CD4-positive, alpha-beta T cell treated with Interferon alpha-2 for 1 hour (primary cell): Measurements from ENCODE around the gene RABGAP1L.

Experiments used
- DNase-seq, 2 donors: peaks; one replicate each; pipeline ENCODE4 v3.0.0-alpha.2; 2020 to 2022

The RABGAP1L gene

GRCh38 chr1:174976436-174977108 lies 817.3 kb downstream of the RABGAP1L start:
- DNase-seq: no peak

- peak; percentile 30 to 77 for DNase-seq
These were observed 823.8 kb downstream of the RABGAP1L start for GRCh38 chr1:174982971-174983689.

GRCh38 chr1:174984952-174985351 lies 825.6 kb downstream of the RABGAP1L start:
- DNase-seq: no peak

GRCh38 chr1:174988539-174988938 lies 829.2 kb downstream of the RABGAP1L start:
- no peak for DNase-seq

DNA sequence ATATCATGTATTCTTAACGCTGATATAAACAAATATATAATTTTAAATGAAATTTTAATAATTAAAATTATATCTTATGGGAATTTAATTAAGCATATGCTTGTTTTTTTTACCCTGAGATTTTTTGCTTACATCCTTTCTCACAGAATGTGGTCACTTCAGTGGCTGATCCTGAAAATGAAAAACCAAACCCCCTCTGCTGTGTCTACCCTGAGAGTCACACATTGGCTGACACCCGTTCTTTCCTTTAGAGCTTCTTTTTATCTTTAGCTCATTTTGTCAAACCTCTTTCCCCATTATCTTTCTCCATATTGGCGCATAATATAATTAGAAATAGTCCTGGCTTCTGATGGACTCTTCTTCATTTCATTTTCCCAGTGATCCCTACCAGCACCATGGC lies 829.7 kb downstream of the RABGAP1L start:
- no peak for DNase-seq

DNA sequence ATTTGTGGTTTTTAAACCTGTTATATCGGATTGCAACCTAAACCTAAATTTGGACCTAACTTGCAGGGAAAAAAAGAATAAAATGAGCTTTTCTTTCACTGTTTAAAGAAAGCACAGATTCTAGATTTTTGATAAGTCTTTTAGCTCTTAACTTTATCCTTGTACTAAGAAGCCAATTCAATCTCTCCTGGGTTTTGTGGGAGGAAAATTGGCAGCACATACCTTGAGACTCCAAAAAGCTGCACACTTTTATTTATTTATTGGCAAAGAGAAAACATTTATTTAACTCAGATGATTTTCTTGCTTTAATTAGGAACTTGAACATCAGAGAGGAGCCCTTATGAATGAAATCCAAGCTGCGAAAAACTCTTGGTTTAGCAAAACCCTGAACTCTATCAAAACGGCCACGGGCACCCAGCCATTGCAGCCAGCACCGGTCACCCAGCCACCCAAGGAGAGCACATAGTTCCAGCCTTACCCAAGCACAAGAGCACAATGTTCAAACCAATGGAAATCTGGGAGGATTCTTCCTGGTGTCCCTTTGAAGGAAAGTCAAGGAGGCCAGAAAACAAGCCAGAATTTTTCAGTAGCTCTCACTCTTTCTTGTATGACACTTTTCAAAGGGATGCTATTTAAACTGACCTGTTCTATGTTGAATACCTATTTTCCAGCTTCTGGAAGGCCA lies 830.4 kb downstream of the RABGAP1L start:
- no peak for DNase-seq

GRCh38 chr1:174990382-174990999 lies 831.2 kb downstream of the RABGAP1L start:
- DNase-seq: peak in 1 of 2 donors; percentile 70

DNA sequence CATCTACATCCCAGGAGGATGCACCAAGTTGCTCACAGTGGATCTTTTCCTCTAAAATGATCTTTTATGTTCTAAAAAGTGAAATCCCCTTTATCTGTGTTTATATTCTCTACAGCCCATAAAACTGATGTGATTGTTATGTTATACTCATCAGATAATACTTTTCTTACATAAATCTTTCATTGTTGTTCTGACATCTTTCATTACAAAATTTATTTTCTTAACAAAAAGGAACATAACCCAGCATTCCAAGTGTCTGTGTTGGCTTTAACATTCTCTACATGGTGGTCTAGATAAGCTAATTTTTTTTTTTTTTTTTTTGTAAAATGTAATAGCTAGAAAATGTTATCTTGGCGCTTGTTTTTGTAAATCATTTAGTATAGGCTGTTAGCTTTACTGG lies 832.2 kb downstream of the RABGAP1L start:
- no peak for DNase-seq

- DNase-seq: no peak
These were observed 835.8 kb downstream of the RABGAP1L start for GRCh38 chr1:174995121-174995520.

- DNase-seq: no peak
These were observed 836.6 kb downstream of the RABGAP1L start for GRCh38 chr1:174995916-174996315.

- DNase-seq: no peak
These were observed 837.2 kb downstream of the RABGAP1L start for GRCh38 chr1:174996476-174996875.

DNA sequence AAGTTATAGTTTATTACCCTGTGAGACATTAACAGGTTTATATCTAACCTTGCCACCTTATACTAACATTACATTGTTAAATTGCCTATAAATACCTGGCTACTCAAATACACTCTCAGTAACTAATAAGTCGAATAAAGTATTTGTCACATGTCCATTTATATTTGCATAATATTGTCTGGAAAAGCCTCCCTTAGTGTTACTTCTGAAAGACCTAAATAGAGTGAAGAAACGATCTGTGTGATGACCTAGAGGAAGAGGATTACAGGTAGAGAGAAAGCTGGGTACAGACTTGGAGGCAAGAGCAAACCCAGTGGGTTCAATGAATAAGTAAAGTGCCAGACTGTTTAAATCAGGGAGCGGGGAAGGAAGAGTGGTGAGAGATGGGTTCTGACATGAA lies 837.7 kb downstream of the RABGAP1L start:
- no peak for DNase-seq

DNA sequence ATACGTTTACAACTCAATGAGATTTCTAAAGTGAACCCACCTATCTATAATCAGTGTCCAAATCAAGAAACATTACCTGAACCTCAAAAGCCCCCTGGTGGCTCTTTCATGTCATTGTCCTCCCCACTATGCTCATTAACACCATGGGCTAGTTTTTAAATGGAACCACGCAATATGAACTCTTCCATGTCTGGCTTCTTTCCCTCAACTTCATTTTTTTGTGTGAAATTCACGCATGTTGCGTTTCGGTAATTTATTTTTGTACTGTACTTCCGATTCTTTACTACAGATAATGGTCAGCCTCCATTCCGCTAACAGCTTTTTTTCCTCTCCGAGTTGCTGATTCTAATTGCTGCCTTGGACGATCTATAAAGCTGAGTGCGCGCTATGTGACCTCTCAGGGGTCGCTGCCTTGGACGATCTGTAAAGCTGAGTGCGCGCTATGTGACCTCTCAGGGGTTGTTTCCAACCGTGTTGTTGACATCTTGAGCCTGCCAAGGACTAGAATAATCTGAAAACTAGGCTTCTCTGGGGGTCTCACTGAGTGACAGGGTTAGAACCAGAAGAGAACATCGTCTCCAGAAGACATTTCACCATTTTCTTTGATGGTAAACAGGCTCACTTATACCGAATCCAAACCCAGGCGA lies 839.4 kb downstream of the RABGAP1L start:
- peak; percentile 72 to 85 for DNase-seq

GRCh38 chr1:174999216-174999935 lies 840.1 kb downstream of the RABGAP1L start:
- DNase-seq: peak; percentile 99

- peak in 1 of 2 donors; percentile 28 for DNase-seq
These were observed 840.8 kb downstream of the RABGAP1L start, which contains the start of gene CACYBP for GRCh38 chr1:174999936-175000696. Gene CACYBP, plus strand, starts transcription at chr1:174999947. Its CDS starts 234 bp downstream, at chr1:175000181.

- DNase-seq: no peak
These were observed 841.4 kb downstream of the RABGAP1L start for GRCh38 chr1:175000697-175001187.

- no peak for DNase-seq
These were observed 843.7 kb downstream of the RABGAP1L start for GRCh38 chr1:175002910-175003517.

GRCh38 chr1:175003521-175003920 lies 844.2 kb downstream of the RABGAP1L start:
- DNase-seq: no peak

DNA sequence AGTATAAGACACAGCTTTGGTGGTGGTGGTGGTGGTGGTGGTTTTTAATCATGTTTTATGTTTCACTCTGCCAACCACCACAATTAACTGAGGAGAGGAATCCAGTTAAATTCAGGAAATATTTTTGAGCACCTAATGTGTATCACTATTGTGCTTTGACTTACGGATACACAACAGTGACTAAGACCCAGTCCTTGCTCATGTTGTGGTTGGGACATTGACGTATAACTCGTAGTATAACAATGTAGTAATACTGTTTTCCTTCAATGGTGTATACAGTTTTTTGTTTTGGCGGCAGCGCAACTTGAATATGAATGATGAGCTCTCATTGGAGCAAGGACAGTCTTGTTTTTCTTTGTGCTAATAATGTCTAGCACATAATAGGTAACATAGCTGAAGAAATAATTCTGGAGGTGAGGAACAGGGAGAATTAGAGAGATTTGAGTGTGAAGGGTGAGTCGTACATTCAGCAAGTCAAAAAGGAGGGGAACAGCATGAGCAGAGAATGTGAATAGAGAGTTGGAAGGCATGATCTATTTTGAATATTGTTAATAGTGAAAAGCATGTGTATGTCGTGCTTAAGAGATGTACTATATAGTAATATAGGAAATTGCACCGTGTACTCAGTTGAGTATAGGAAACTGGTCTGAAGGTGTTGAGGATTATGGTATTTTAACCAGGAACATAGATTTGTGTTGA lies 845.9 kb downstream of the RABGAP1L start:
- DNase-seq: no peak

DNA sequence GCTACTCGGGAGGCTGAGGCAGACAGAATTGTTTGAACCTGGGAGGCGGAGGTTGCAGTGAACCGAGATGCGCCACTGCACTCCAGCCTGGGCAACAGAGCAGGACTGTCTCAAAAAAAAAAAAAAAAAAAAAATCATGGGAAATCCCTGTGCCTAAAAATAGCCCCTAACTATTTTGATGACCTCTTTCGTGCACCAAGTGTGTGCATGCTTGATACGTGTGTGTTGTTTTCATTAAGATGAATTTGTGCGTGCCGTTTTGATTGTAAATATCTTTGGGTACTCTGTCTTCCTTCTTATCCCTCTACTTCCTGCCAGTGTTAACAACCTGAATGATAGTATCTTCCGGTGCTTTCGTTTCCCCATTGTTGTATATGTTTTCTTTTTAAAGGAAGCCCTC lies 850.2 kb downstream of the RABGAP1L start:
- DNase-seq: no peak
